ENCODE measurements around the gene CSTF2T.

CSTF2T gene

DNA sequence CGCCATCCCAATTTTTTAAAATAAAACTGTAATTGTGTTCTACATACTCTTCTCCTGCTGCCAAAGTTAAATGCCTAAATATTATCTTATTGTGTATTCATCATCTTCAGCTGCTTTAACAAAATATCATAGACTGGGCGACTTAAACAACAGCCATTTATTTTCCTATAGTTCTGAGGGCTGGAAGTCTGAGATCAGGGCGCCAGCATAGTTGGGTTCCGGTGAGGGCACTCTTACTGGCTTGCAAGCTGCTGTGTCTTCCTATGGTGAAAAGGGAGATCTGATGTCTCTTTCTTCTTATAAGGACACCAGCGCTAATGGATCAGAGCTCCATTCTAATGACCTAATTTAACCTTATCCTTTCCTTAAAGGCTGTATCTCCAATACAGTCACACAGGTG lies 30.4 kb downstream of the CSTF2T start:
- H3K4me1 ChIP-seq = peaks cover 4% of the 10 kb centered on the region
- H3K27ac ChIP-seq = no peak overlapping the region
- no peak overlapping the region for H2AFZ ChIP-seq
- H3K79me2 ChIP-seq = peaks cover 2% of the 10 kb centered on the region
- H3K36me3 ChIP-seq (ENCODE audit: control insufficient read depth, insufficient read depth, low read length) = no peaks in the 10 kb centered on the region
- no peaks in the 10 kb centered on the region for H3K9me3 ChIP-seq (ENCODE audit: control insufficient read depth, low read length)
- no peak overlapping the region for H3K4me2 ChIP-seq (ENCODE audit: low read length)
- TF ChIP-seq, protein P1, sequence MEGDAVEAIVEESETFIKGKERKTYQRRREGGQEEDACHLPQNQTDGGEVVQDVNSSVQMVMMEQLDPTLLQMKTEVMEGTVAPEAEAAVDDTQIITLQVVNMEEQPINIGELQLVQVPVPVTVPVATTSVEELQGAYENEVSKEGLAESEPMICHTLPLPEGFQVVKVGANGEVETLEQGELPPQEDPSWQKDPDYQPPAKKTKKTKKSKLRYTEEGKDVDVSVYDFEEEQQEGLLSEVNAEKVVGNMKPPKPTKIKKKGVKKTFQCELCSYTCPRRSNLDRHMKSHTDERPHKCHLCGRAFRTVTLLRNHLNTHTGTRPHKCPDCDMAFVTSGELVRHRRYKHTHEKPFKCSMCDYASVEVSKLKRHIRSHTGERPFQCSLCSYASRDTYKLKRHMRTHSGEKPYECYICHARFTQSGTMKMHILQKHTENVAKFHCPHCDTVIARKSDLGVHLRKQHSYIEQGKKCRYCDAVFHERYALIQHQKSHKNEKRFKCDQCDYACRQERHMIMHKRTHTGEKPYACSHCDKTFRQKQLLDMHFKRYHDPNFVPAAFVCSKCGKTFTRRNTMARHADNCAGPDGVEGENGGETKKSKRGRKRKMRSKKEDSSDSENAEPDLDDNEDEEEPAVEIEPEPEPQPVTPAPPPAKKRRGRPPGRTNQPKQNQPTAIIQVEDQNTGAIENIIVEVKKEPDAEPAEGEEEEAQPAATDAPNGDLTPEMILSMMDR (IDR thresholded peaks at IDR 0.05) = no peak
- H3K4me3 ChIP-seq (ENCODE audit: low read depth, low read length) = no peak overlapping the region
- H3K9ac ChIP-seq = no peak overlapping the region
- H3K27me3 ChIP-seq (ENCODE audit: control insufficient read depth, insufficient read depth, low read length) = no peaks in the 10 kb centered on the region

DNA sequence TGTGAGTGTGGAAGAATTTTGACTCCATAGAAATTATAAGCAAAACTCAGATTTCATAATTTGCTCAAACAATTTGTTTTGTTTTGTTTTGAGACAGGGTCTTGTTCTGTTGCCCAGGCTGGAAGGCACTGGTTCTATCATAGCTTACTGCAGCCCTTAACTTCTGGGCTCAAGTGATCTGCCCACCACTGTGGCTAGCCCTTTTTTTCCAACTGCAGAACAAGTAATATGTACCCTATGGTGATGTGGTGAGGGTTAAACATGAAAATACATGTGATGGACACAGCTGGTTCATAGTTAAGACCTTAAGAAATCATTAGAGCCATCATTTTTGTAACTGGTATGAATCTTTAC lies 31.1 kb downstream of the CSTF2T start:
- Histone ChIP-seq H3K4me1 (peaks cover 4% of the 10 kb centered on the region), H2AFZ (no peak overlapping the region), H3K79me2 (peaks cover 2% of the 10 kb centered on the region), H3K9ac (no peak overlapping the region), H3K27me3 (ENCODE audit: control insufficient read depth, insufficient read depth, low read length) (no peaks in the 10 kb centered on the region), H3K36me3 (ENCODE audit: control insufficient read depth, insufficient read depth, low read length) (no peaks in the 10 kb centered on the region), H3K27ac (no peak overlapping the region), H3K4me2 (ENCODE audit: low read length) (no peak overlapping the region), H3K4me3 (ENCODE audit: low read depth, low read length) (no peak overlapping the region), H3K9me3 (ENCODE audit: control insufficient read depth, low read length) (no peaks in the 10 kb centered on the region)
- TF ChIP-seq, protein P1 (IDR thresholded peaks at IDR 0.05) = no peak

DNA sequence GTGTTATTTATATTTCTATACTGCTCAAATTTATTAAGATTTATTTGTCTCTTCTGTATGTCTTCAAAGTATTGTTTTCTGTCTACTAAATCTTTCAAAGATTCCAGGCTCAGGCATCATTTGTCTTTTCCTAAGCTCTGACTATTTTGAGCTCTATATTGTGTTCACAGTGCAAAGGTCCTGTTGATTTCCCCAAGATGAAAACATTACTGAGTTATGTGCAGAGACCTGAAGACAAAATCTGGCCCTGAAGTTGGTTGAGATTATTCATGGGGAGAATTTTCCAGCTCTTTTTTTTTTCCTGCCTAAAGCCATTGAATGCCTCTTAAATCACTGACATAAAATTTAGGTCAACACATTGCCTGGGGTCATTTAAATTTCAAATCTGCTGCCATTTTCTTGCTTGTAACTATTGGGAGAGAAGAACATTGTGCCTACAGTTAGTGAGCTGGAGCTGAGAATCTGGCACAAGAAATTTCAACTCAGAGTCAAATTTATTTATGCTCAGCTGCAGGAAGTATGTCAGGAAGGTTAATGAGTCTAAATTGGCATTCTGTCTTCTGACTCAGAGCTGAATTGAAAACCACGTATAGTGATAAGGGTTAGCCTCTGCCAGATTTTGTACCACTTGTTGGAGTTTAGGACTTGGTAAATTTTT lies 31.6 kb downstream of the CSTF2T start:
- Histone ChIP-seq H3K27ac (no peak overlapping the region), H3K9me3 (ENCODE audit: control insufficient read depth, low read length) (no peaks in the 10 kb centered on the region), H3K36me3 (ENCODE audit: control insufficient read depth, insufficient read depth, low read length) (no peaks in the 10 kb centered on the region), H3K4me3 (ENCODE audit: low read depth, low read length) (no peak overlapping the region), H3K79me2 (peaks cover 2% of the 10 kb centered on the region), H3K4me2 (ENCODE audit: low read length) (no peak overlapping the region), H3K27me3 (ENCODE audit: control insufficient read depth, insufficient read depth, low read length) (no peaks in the 10 kb centered on the region), H3K4me1 (peaks cover 4% of the 10 kb centered on the region), H2AFZ (no peak overlapping the region), H3K9ac (no peak overlapping the region)
- TF ChIP-seq, protein P1 (IDR thresholded peaks at IDR 0.05) = no peak

DNA sequence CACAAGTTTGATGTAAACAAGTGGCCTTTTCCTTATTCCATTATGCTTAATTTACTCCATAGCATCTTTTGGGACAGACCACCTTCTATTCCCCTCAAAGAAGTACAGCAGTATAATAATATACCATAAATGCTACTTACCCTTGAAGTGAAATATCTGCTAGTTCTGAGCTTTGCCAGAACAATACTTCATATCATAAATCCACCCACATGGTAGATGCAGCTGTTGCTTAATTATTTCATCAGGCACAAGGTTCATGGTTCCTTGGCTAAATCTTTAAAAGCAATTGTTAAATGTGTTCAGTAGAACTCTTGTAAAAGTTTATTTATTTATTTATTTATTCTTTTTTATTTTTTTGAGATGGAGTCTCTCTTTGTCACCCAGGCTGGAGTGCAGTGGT lies 32.9 kb downstream of the CSTF2T start:
- Histone ChIP-seq H3K9ac (no peak overlapping the region), H3K9me3 (ENCODE audit: control insufficient read depth, low read length) (no peaks in the 10 kb centered on the region), H3K27ac (no peak overlapping the region), H3K4me1 (peaks cover 4% of the 10 kb centered on the region), H3K27me3 (ENCODE audit: control insufficient read depth, insufficient read depth, low read length) (no peaks in the 10 kb centered on the region), H3K4me2 (ENCODE audit: low read length) (no peak overlapping the region), H3K79me2 (peaks cover 2% of the 10 kb centered on the region), H3K36me3 (ENCODE audit: control insufficient read depth, insufficient read depth, low read length) (no peaks in the 10 kb centered on the region), H2AFZ (no peak overlapping the region), H3K4me3 (ENCODE audit: low read depth, low read length) (no peak overlapping the region)
- TF ChIP-seq, protein P1 (IDR thresholded peaks at IDR 0.05) = no peak

DNA sequence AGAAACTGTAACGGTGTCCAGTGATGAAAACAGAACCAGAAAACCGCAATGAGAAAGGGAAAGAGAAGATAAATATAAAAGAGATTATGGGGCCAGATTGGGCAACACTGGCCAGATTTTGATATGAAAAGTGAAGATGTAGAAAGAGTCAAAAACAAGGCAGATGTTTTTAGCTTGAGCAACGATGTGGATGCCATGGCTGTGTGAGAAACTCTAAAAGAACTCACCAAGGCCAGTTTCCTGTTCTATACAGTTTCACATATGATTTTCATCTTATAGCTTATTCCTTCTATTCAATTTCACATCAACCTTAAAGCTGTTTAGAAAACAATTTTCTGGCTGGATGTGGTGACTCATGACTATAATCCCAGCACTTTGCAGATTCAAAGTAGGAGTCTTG lies 36.3 kb downstream of the CSTF2T start:
- Histone ChIP-seq H3K4me2 (ENCODE audit: low read length) (no peak overlapping the region), H2AFZ (no peak overlapping the region), H3K9ac (no peak overlapping the region), H3K9me3 (ENCODE audit: control insufficient read depth, low read length) (no peaks in the 10 kb centered on the region), H3K79me2 (no peaks in the 10 kb centered on the region), H3K4me3 (ENCODE audit: low read depth, low read length) (no peak overlapping the region), H3K36me3 (ENCODE audit: control insufficient read depth, insufficient read depth, low read length) (no peaks in the 10 kb centered on the region), H3K27ac (no peak overlapping the region), H3K4me1 (peaks cover 4% of the 10 kb centered on the region), H3K27me3 (ENCODE audit: control insufficient read depth, insufficient read depth, low read length) (no peaks in the 10 kb centered on the region)
- TF ChIP-seq, protein P1 (IDR thresholded peaks at IDR 0.05) = no peak

Data from parathyroid adenoma (tissue), 2 donors.